OCI-LY3 (cell line): ENCODE measurements around the gene VLDLR.

Experiments
- H2AFZ ChIP-seq: fragments of 200-600, 300-600 bp; shearing (Covaris generic); 2 replicates; pipeline ENCODE4 v1.6.0; 2014; ENCODE audit warnings: antibody characterized with exemption, low read depth, low read length
- H3K27ac ChIP-seq: fragments of 200-600, 300-600 bp; sonication (generic); 2 replicates; pipeline ENCODE4 v1.5.1; 2014; ENCODE audit warnings: mild to moderate bottlenecking, low read length, moderate library complexity, mixed read lengths
- H3K27me3 ChIP-seq: fragments of 200-600, 300-600 bp; sonication (generic); 2 replicates; pipeline ENCODE4 v1.6.1; 2014; ENCODE audit warnings: low read depth, low read length, mixed read lengths
- H3K36me3 ChIP-seq: fragments of 200-600, 300-600 bp; sonication (generic); replicated peaks from 2 replicates; pipeline ENCODE3; 2014; ENCODE audit warnings: low read depth, low read length, mixed read lengths
- H3K4me1 ChIP-seq: fragments of 300-600, 200-600 bp; sonication (generic); 2 replicates; pipeline ENCODE4 v1.6.1; 2014; ENCODE audit warnings: low read length, mixed read lengths
- H3K4me2 ChIP-seq: fragments of 200-600, 300-600 bp; sonication (generic); 2 replicates; pipeline ENCODE4 v1.6.1; 2014; ENCODE audit warnings: low read length, mixed read lengths
- H3K4me3 ChIP-seq: fragments of 300-600, 200-600 bp; sonication (generic); 2 replicates; pipeline ENCODE4 v1.5.1; 2014; ENCODE audit warnings: antibody characterized with exemption, mild to moderate bottlenecking, low read length, moderate library complexity
- H3K79me2 ChIP-seq: fragments of 300-600, 200-600 bp; shearing (Covaris generic); 2 replicates; pipeline ENCODE4 v1.6.1; 2014; ENCODE audit warnings: mild to moderate bottlenecking, low read length, mixed read lengths
- H3K9ac ChIP-seq: fragments of 300-600, 200-600 bp; shearing (Covaris generic); 2 replicates; pipeline ENCODE4 v1.6.0; 2014; ENCODE audit warnings: mild to moderate bottlenecking, low read length, moderate library complexity
- H3K9me3 ChIP-seq: fragments of 200-600, 300-600 bp; shearing (Covaris generic); 2 replicates; pipeline ENCODE4 v1.6.1; 2014; ENCODE audit warnings: low read length, mixed read lengths; ENCODE audit not compliant: insufficient read depth
- H4K20me1 ChIP-seq: fragments of 200-600, 300-600 bp; sonication (generic); 2 replicates; pipeline ENCODE4 v1.6.1; 2016; ENCODE audit warnings: low read length, mixed read lengths; ENCODE audit not compliant: insufficient read depth
- CTCF ChIP-seq: fragments of 200-600, 300-600 bp; sonication (generic); IDR thresholded peaks from 2 replicates; pipeline ENCODE4 v1.5.1; 2014; ENCODE audit warnings: antibody characterized with exemption, low read length, low read depth
- EZH2phosphoT487 ChIP-seq: fragments of 200-600 bp; shearing (Covaris generic); IDR thresholded peaks from 2 replicates; pipeline ENCODE4 v1.6.1; 2018; ENCODE audit warnings: antibody characterized with exemption, mixed run types, low read depth

VLDLR gene

GRCh38 chr9:2623288-2624050 is 1.9 kb downstream of the VLDLR start:
- no peak overlapping the region for H3K4me2 ChIP-seq
- H3K9ac ChIP-seq = no peak overlapping the region
- H3K27ac ChIP-seq = no peak overlapping the region
- no peaks in the 10 kb centered on the region for H3K79me2 ChIP-seq
- no peak overlapping the region for H2AFZ ChIP-seq
- no peaks in the 10 kb centered on the region for H4K20me1 ChIP-seq
- peaks cover 4% of the 10 kb centered on the region; the same call in 1 of the 2 replicates for H3K27me3 ChIP-seq
- TF ChIP-seq CTCF (no peak), EZH2phosphoT487 (no peak)
- H3K36me3 ChIP-seq = no peaks in the 10 kb centered on the region
- no peaks in the 10 kb centered on the region for H3K9me3 ChIP-seq
- H3K4me1 ChIP-seq = no peaks in the 10 kb centered on the region
- no peak overlapping the region for H3K4me3 ChIP-seq

DNA sequence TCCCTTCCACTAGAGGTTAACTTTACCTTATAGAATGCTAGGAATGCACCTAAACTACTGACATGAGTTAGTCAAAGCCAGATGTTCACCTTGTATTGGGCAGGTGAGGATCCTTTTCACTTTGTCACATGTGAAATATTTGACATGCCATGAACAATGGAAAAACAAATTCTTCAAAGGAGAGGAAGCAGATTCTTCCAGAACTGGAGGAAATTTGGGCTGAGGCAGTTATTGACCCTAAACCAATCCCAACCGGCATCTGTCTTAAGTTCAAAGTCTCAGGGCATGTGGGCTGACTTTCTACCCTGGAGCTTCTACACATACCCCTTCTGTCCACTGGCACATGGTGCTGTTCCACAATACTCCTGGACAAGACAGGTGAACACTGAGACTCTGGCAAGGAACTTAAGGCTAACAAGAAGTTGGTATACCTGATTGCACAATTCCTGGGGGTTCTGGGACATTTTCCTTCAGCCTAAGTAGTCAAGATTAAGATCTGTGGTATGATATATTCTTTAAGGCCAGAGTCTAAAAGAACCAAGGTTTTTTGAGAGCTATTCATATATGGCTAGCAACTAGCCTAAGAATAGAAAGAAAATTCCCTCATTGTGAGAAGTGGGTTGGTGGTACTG is 2.6 kb downstream of the VLDLR start:
- H3K27me3 ChIP-seq = peaks cover 4% of the 10 kb centered on the region; the same call in 1 of the 2 replicates
- no peak overlapping the region for H3K4me2 ChIP-seq
- TF ChIP-seq CTCF (no peak), EZH2phosphoT487 (no peak)
- H3K4me1 ChIP-seq = no peaks in the 10 kb centered on the region
- no peak overlapping the region for H3K4me3 ChIP-seq
- H3K9ac ChIP-seq = no peak overlapping the region
- no peaks in the 10 kb centered on the region for H3K36me3 ChIP-seq
- no peak overlapping the region for H2AFZ ChIP-seq
- no peak overlapping the region for H3K27ac ChIP-seq
- no peaks in the 10 kb centered on the region for H3K79me2 ChIP-seq
- no peaks in the 10 kb centered on the region for H3K9me3 ChIP-seq
- no peaks in the 10 kb centered on the region for H4K20me1 ChIP-seq

- Histone ChIP-seq H3K4me3 (no peak overlapping the region), H3K4me2 (no peak overlapping the region), H3K36me3 (no peaks in the 10 kb centered on the region), H3K27ac (no peak overlapping the region), H3K9ac (no peak overlapping the region), H3K27me3 (no peaks in the 10 kb centered on the region), H3K9me3 (no peaks in the 10 kb centered on the region), H4K20me1 (no peaks in the 10 kb centered on the region), H2AFZ (no peak overlapping the region), H3K79me2 (no peaks in the 10 kb centered on the region), H3K4me1 (no peaks in the 10 kb centered on the region)
- TF ChIP-seq EZH2phosphoT487 (no peak), CTCF (no peak)
Observed at GRCh38 chr9:2625427-2625826, 3.8 kb downstream of the VLDLR start.

GRCh38 chr9:2628919-2629318 is 7.3 kb downstream of the VLDLR start:
- Histone ChIP-seq H3K4me2 (no peak overlapping the region), H3K27ac (no peak overlapping the region), H3K4me1 (no peaks in the 10 kb centered on the region), H3K27me3 (no peaks in the 10 kb centered on the region), H3K9ac (no peak overlapping the region), H3K79me2 (no peaks in the 10 kb centered on the region), H3K9me3 (no peaks in the 10 kb centered on the region), H4K20me1 (no peaks in the 10 kb centered on the region), H3K4me3 (no peak overlapping the region), H3K36me3 (no peaks in the 10 kb centered on the region), H2AFZ (no peak overlapping the region)
- TF ChIP-seq CTCF = no peak
- TF ChIP-seq EZH2phosphoT487 = no peak
